Gastrocnemius medialis (tissue), 4 donors: ENCODE data around the gene CCDC187.

Experiments
- POLR2A ChIP-seq, 2 donors: fragments of 450-650 bp; IDR thresholded peaks; one replicate each; pipeline ENCODE4 v1.6.1; 2017; ENCODE audit warnings: antibody characterized with exemption in 2 of 2, mild to moderate bottlenecking in 2 of 2, moderate library complexity in 2 of 2
- TF ChIP-seq, protein P1 (sequence below), 5 experiments: fragments of 450-650 bp in 3 of 5; fragments of 200-600 bp in 2 of 5; sonication (generic) in 2 of 5; IDR thresholded peaks in 4 of 5; conservative IDR thresholded peaks in 1 of 5; 1 replicate in 4 of 5; 2 replicates in 1 of 5; pipeline ENCODE4 v1.5.1; 2016 to 2019; ENCODE audit warnings: antibody characterized with exemption in 5 of 5, mild to moderate bottlenecking in 3 of 5, moderate library complexity in 3 of 5

DNA sequence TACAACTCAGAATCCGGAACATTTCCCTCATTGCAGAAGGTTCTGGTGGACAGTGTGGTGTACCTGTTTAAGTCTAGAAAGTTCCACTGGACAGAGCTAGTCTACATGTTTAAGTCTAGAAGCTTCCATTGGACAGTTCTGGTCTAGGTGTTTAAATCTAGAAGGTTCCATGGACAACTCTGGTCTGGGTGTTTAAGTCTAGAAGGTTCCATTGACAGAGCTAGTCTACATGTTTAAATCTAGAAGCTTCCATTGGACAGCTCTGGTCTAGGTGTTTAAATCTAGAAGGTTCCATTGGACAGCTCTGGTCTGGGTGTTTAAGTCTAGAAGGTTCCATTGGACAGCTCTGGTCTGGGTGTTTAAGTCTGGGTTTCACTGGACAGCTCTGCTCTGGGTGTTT lies 25.0 kb downstream of the CCDC187 start:
- TF ChIP-seq POLR2A (IDR thresholded peaks at IDR 0.05), result no peak
- TF ChIP-seq, protein P1, sequence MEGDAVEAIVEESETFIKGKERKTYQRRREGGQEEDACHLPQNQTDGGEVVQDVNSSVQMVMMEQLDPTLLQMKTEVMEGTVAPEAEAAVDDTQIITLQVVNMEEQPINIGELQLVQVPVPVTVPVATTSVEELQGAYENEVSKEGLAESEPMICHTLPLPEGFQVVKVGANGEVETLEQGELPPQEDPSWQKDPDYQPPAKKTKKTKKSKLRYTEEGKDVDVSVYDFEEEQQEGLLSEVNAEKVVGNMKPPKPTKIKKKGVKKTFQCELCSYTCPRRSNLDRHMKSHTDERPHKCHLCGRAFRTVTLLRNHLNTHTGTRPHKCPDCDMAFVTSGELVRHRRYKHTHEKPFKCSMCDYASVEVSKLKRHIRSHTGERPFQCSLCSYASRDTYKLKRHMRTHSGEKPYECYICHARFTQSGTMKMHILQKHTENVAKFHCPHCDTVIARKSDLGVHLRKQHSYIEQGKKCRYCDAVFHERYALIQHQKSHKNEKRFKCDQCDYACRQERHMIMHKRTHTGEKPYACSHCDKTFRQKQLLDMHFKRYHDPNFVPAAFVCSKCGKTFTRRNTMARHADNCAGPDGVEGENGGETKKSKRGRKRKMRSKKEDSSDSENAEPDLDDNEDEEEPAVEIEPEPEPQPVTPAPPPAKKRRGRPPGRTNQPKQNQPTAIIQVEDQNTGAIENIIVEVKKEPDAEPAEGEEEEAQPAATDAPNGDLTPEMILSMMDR (IDR thresholded peaks at IDR 0.05 in 4 of 5, conservative IDR thresholded peaks at IDR 0.05 in 1 of 5), result no peak
